Esophagus muscularis mucosa (tissue), 4 donors: ENCODE data around the gene POLR1E. TPM values are rescaled to one million over a fixed set of nuclear protein-coding genes. Genes with fewer than 3 reads are reported as not detected.

Experiments
- DNase-seq: peaks from one replicate; pipeline ENCODE4 v3.0.0-alpha.2; 2017; ENCODE audit errors: extremely low spot score
- H3K27ac ChIP-seq, 4 donors: fragments of 200-600 bp; sonication (generic); replicated peaks in 1 of 4; 1 replicate in 3 of 4; 2 replicates in 1 of 4; pipeline ENCODE4 v1.5.1; 2016 to 2019; ENCODE audit warnings: mild to moderate bottlenecking in 1 of 4
- H3K27me3 ChIP-seq, 4 donors: fragments of 200-600 bp; sonication (generic); one replicate each; pipeline versions ENCODE4 v1.5.1 to v1.6.0; 2016 to 2019
- H3K36me3 ChIP-seq, 4 donors: fragments of 200-600 bp; sonication (generic); one replicate each; pipeline ENCODE4 v1.5.1; 2016 to 2019
- H3K4me1 ChIP-seq, 4 donors: fragments of 200-600 bp; sonication (generic); one replicate each; pipeline ENCODE4 v1.5.1; 2016 to 2019
- H3K4me3 ChIP-seq, 4 donors: fragments of 200-600 bp; sonication (generic); 1 replicate in 2 of 4; 2 replicates in 2 of 4; pipeline ENCODE4 v1.5.1; 2016 to 2019; ENCODE audit warnings: mild to moderate bottlenecking in 4 of 4, moderate library complexity in 1 of 4
- H3K9me3 ChIP-seq, 4 donors: fragments of 200-600 bp; sonication (generic); 1 replicate in 3 of 4; 2 replicates in 1 of 4; pipeline ENCODE4 v1.5.1; 2016 to 2019
- CTCF ChIP-seq, 3 experiments: fragments of 200-600 bp in 2 of 3; fragments of 450-650 bp in 1 of 3; sonication (generic) in 2 of 3; IDR thresholded peaks; one replicate each; pipeline ENCODE4 v1.5.1; 2017 to 2019; ENCODE audit warnings: antibody characterized with exemption in 3 of 3, mild to moderate bottlenecking in 2 of 3, moderate library complexity in 1 of 3
- EP300 ChIP-seq: sonication (generic); formaldehyde crosslinking; IDR thresholded peaks from one replicate; pipeline ENCODE4 v1.6.1; 2017; ENCODE audit warnings: antibody characterized with exemption
- POLR2A ChIP-seq: fragments of 450-650 bp; IDR thresholded peaks from one replicate; pipeline ENCODE4 v1.6.1; 2017; ENCODE audit warnings: antibody characterized with exemption, moderate library complexity, mild to moderate bottlenecking, low read depth
- POLR2AphosphoS5 ChIP-seq, 2 donors: sonication (generic); formaldehyde crosslinking; IDR thresholded peaks; one replicate each; pipeline ENCODE4 v1.6.1; 2017; ENCODE audit warnings: antibody characterized with exemption in 2 of 2
- WGBS: methylation state at CpG from one replicate; pipeline ENCODE4 v1.1.5; 2018; 5-methylcytosine and 5-hydroxymethylcytosine counted together
- intact Hi-C: fragments of 100-400 bp; cut with DNase I; formaldehyde crosslinking; loops from one replicate; pipeline ENCODE4 v1.15.1; 2023
- total RNA-seq, 4 donors: library from RNA; depleted of rRNA; stranded (reverse); fragments of >200 nt; gene quantifications; one replicate each; pipeline versions ENCODE4 v1.1.0 to v1.2.1, GENCODE V29; 2016

POLR1E gene
- total RNA-seq, 4 donors from 2014 or later = 17.4 to 36.8 (median 24.5) TPM

DNA sequence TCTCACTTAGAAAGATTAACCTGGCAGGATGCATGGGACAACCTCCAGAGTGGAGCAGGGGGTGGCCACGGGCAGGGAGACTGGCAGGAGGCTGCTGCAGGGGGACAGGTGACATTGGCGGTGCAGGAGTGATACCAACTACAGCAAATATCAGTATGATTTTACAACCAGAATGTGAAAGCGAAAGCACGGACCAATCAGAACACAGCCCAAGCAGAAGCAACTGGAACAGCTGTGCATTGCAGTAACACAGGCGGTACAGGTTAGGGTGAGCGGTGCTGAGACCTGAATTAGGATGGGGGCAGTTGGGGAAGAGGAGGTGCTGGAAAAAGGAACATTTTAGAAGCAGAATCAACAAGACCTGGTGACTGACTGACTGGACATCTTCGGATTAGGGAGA lies 29.3 kb downstream of the POLR1E start:
- H3K4me3 ChIP-seq = no peak overlapping the region
- H3K36me3 ChIP-seq = peaks cover 0 to 71% (median 44%) of the 10 kb centered on the region in 4 donors

DNA sequence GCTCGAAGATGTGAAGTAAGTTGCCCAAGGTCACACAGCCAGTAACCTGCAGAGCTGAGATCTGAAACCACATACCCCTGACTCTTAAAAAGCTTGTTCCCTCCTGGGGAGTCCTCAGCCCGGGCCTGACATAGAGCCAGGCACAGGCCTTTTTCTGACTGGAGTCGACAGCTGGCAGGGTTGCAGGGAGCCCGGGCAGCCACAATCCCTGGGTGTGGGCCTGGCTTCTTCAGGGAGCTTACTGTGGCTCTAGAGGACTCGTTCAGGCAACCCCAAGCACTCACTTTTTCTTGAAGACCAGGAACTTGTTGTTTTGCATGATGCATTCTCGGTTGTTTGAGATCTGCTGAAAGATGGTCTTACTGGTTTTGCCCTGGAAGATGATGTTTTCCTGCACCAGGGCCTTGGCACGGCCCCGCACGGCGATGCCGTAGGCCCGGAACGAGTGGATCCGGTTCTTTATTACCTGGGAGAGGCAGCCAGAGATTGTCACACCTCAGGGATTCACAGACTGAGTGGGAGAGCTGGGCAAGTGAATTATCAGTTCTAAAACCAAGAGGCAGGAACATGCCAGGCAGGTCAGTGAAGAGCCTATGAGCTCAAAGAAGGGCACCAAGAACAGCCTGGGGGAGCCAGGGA lies 30.0 kb downstream of the POLR1E start:
- DNase-seq = no peak
- H3K36me3 ChIP-seq = peaks cover 7 to 74% (median 48%) of the 10 kb centered on the region in 4 donors
- H3K4me1 ChIP-seq = no peaks in the 10 kb centered on the region
- 97% methylated on average over 12 of the region's 14 CpGs for WGBS
- no peak overlapping the region for H3K4me3 ChIP-seq
- no peaks in the 10 kb centered on the region for H3K9me3 ChIP-seq
- TF ChIP-seq POLR2AphosphoS5 (IDR thresholded peaks at IDR 0.05) (no peak), CTCF (IDR thresholded peaks at IDR 0.05) (no peak), POLR2A (no peak), EP300 (no peak)
- H3K27ac ChIP-seq = no peak overlapping the region
- intact Hi-C loops = no loop called here
- H3K27me3 ChIP-seq = no peaks in the 10 kb centered on the region

More for the DNA sequence above, 29.3 kb downstream of the POLR1E start:
- WGBS = 93% methylated on average over 7 of the region's 7 CpGs
- intact Hi-C loops = no loop called here
- no peak for DNase-seq
- Histone ChIP-seq H3K4me1 (no peaks in the 10 kb centered on the region), H3K27ac (no peak overlapping the region), H3K27me3 (no peaks in the 10 kb centered on the region), H3K9me3 (no peaks in the 10 kb centered on the region)
- no peak for TF ChIP-seq CTCF (IDR thresholded peaks at IDR 0.05)
- TF ChIP-seq POLR2A = no peak
- no peak for TF ChIP-seq POLR2AphosphoS5 (IDR thresholded peaks at IDR 0.05)
- no peak for TF ChIP-seq EP300

GRCh38 chr9:37517923-37518322 lies 32.2 kb downstream of the POLR1E start:
- no peak overlapping the region for H3K27ac ChIP-seq
- no peak overlapping the region for H3K4me3 ChIP-seq
- 87% methylated on average over 13 of the region's 13 CpGs for WGBS
- H3K36me3 ChIP-seq = peaks cover 23 to 76% (median 53%) of the 10 kb centered on the region in 4 donors
- H3K9me3 ChIP-seq = no peaks in the 10 kb centered on the region
- H3K27me3 ChIP-seq = no peaks in the 10 kb centered on the region
- no peak for DNase-seq
- no peaks in the 10 kb centered on the region for H3K4me1 ChIP-seq
- intact Hi-C loops = no loop called here
- TF ChIP-seq POLR2AphosphoS5 (IDR thresholded peaks at IDR 0.05) (no peak), EP300 (no peak), CTCF (IDR thresholded peaks at IDR 0.05) (no peak), POLR2A (no peak)

GRCh38 chr9:37520641-37521040 lies 34.9 kb downstream of the POLR1E start:
- Histone ChIP-seq H3K36me3 (peaks cover 33 to 88% (median 73%) of the 10 kb centered on the region in 4 donors), H3K27ac (no peak overlapping the region), H3K4me1 (no peaks in the 10 kb centered on the region), H3K9me3 (no peaks in the 10 kb centered on the region), H3K4me3 (no peak overlapping the region), H3K27me3 (no peaks in the 10 kb centered on the region)
- intact Hi-C loops = no loop called here
- WGBS = 72% methylated on average over 3 of the region's 3 CpGs
- TF ChIP-seq CTCF (IDR thresholded peaks at IDR 0.05) (no peak), POLR2AphosphoS5 (IDR thresholded peaks at IDR 0.05) (no peak), POLR2A (no peak)
- no peak for DNase-seq

GRCh38 chr9:37521111-37521510 lies 35.4 kb downstream of the POLR1E start:
- H3K27me3 ChIP-seq = no peaks in the 10 kb centered on the region
- no peak for DNase-seq
- no peak overlapping the region for H3K4me3 ChIP-seq
- WGBS = 84% methylated on average over 10 of the region's 10 CpGs
- TF ChIP-seq CTCF (IDR thresholded peaks at IDR 0.05) (no peak), EP300 (no peak), POLR2AphosphoS5 (IDR thresholded peaks at IDR 0.05) (no peak), POLR2A (no peak)
- H3K4me1 ChIP-seq = no peaks in the 10 kb centered on the region
- intact Hi-C loops = no loop called here
- H3K27ac ChIP-seq = no peak overlapping the region
- H3K36me3 ChIP-seq = peaks cover 33 to 88% (median 71%) of the 10 kb centered on the region in 4 donors
- no peaks in the 10 kb centered on the region for H3K9me3 ChIP-seq
